ENCODE measurements around the gene SPACDR. TPM values are rescaled to one million over a fixed set of nuclear protein-coding genes. Genes with fewer than 3 reads are reported as not detected.

Gene SPACDR
- total RNA-seq, 4 donors from 2014 or later: 1.5 to 2.1 (median 1.8) TPM; not detected in 1

DNA sequence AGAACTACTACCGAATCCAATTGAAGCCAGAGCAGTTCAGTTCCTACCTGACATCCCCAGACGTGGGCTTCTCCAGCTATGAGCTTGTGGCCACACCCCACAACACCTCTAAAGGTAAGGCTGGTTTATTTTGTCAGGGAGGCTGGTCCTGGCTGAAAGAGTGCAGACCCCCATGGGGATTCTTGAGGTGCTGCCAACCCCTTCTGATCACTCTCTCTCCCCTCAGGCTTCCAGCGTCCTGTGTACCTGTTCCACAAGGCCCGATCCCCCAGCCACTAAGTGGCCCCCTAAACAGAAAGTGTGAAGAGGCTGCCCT is 30.8 kb downstream of the SPACDR start:
- peaks cover 0 to 51% (median 30%) of the 10 kb centered on the region in 4 donors for H3K4me1 ChIP-seq
- H3K27ac ChIP-seq: peak overlapping the region in 1 of 4 donors; percentile 30
- H3K4me3 ChIP-seq: no peak overlapping the region
- DNase-seq (ENCODE audit: low spot score in 2 of 2): no peak
- TF ChIP-seq POLR2A (IDR thresholded peaks at IDR 0.05): no peak
- no peak for TF ChIP-seq CTCF (IDR thresholded peaks at IDR 0.05)
- TF ChIP-seq EP300 (IDR thresholded peaks at IDR 0.05): no peak
- peaks cover 0 to 39% (median 7%) of the 10 kb centered on the region in 3 donors for H3K36me3 ChIP-seq
- H3K9me3 ChIP-seq: no peaks in the 10 kb centered on the region
- H3K27me3 ChIP-seq: no peaks in the 10 kb centered on the region
- 64 to 65% methylated on average over 4 of the region's 4 CpGs for WGBS, 2 donors

GRCh38 chr7:100432621-100433275 is 31.3 kb downstream of the SPACDR start:
- DNase-seq (ENCODE audit: low spot score in 2 of 2): no peak
- Histone ChIP-seq H3K9me3 (no peaks in the 10 kb centered on the region), H3K27ac (peak overlapping the region in 2 of 4 donors; percentile 19 to 100), H3K27me3 (no peaks in the 10 kb centered on the region), H3K4me1 (peaks cover 0 to 55% (median 30%) of the 10 kb centered on the region in 4 donors), H3K36me3 (peaks cover 0 to 39% (median 7%) of the 10 kb centered on the region in 3 donors), H3K4me3 (no peak overlapping the region)
- WGBS, 2 donors: 81 to 83% methylated on average over 21 of the region's 21 CpGs
- TF ChIP-seq EP300 (IDR thresholded peaks at IDR 0.05) (no peak), CTCF (IDR thresholded peaks at IDR 0.05) (no peak), POLR2A (IDR thresholded peaks at IDR 0.05) (no peak)

- peaks cover 0 to 39% (median 7%) of the 10 kb centered on the region in 3 donors for H3K36me3 ChIP-seq
- no peaks in the 10 kb centered on the region for H3K27me3 ChIP-seq
- no peaks in the 10 kb centered on the region for H3K9me3 ChIP-seq
- DNase-seq (ENCODE audit: low spot score in 2 of 2): no peak
- 88 to 89% methylated on average over 4 of the region's 4 CpGs for WGBS, 2 donors
- H3K4me1 ChIP-seq: peaks cover 0 to 62% (median 30%) of the 10 kb centered on the region in 4 donors
- no peak overlapping the region for H3K4me3 ChIP-seq
- TF ChIP-seq POLR2A (IDR thresholded peaks at IDR 0.05) (no peak), EP300 (IDR thresholded peaks at IDR 0.05) (no peak), CTCF (IDR thresholded peaks at IDR 0.05) (no peak)
- H3K27ac ChIP-seq: peak overlapping the region in 2 of 4 donors; percentile 19 to 100
These were observed 32.0 kb downstream of the SPACDR start for GRCh38 chr7:100432053-100432452.

- no peaks in the 10 kb centered on the region for H3K9me3 ChIP-seq
- WGBS, 2 donors: 88 to 90% methylated on average over 20 to 23 of the region's 23 CpGs
- DNase-seq (ENCODE audit: low spot score in 2 of 2): no peak
- TF ChIP-seq EP300 (IDR thresholded peaks at IDR 0.05): no peak
- no peak for TF ChIP-seq POLR2A (IDR thresholded peaks at IDR 0.05)
- no peak for TF ChIP-seq CTCF (IDR thresholded peaks at IDR 0.05)
- peak overlapping the region in 2 of 4 donors; percentile 99 to 100 for H3K27ac ChIP-seq
- peaks cover 0 to 39% (median 7%) of the 10 kb centered on the region in 3 donors for H3K36me3 ChIP-seq
- peaks cover 0 to 62% (median 30%) of the 10 kb centered on the region in 4 donors for H3K4me1 ChIP-seq
- no peaks in the 10 kb centered on the region for H3K27me3 ChIP-seq
- H3K4me3 ChIP-seq: peak overlapping the region in 1 of 4 donors; percentile 75
These were observed 32.7 kb downstream of the SPACDR start for GRCh38 chr7:100431286-100431735.

GRCh38 chr7:100430493-100431285 is 33.4 kb downstream of the SPACDR start:
- no peaks in the 10 kb centered on the region for H3K9me3 ChIP-seq
- peak overlapping the region; percentile 97 to 100 (median 100) for H3K27ac ChIP-seq
- TF ChIP-seq EP300 (IDR thresholded peaks at IDR 0.05) (no peak), CTCF (IDR thresholded peaks at IDR 0.05) (no peak), POLR2A (IDR thresholded peaks at IDR 0.05) (no peak)
- no peaks in the 10 kb centered on the region for H3K27me3 ChIP-seq
- H3K36me3 ChIP-seq: peaks cover 0 to 39% (median 7%) of the 10 kb centered on the region in 3 donors
- 23 to 24% methylated on average over 25 to 26 of the region's 31 CpGs for WGBS, 2 donors
- H3K4me3 ChIP-seq: peak overlapping the region; percentile 74 to 97 (median 86)
- H3K4me1 ChIP-seq: peaks cover 0 to 62% (median 30%) of the 10 kb centered on the region in 4 donors
- no peak for DNase-seq (ENCODE audit: low spot score in 2 of 2)

Data from tibial nerve (tissue), 4 donors.